ENCODE measurements around the gene TBXAS1. TPM values are rescaled to one million over a fixed set of nuclear protein-coding genes. Genes with fewer than 3 reads are reported as not detected.

The TBXAS1 gene
- total RNA-seq, 1 experiment from 2014 or later = 2.2 TPM

GRCh38 chr7:139838276-139838675 is 9.2 kb downstream of the TBXAS1 start:
- ChIA-PET CTCF (no interaction called here), POLR2A (ENCODE audit: unreplicated experiment) (no interaction called here)
- H3F3A ChIP-seq (ENCODE audit: insufficient read depth, low read depth) = peaks cover 6% of the 10 kb centered on the region; the same call in 1 of the 2 replicates
- no peak for TF ChIP-seq EZH2 (IDR thresholded peaks at IDR 0.05; ENCODE audit: low read depth)
- TF ChIP-seq, protein P1, sequence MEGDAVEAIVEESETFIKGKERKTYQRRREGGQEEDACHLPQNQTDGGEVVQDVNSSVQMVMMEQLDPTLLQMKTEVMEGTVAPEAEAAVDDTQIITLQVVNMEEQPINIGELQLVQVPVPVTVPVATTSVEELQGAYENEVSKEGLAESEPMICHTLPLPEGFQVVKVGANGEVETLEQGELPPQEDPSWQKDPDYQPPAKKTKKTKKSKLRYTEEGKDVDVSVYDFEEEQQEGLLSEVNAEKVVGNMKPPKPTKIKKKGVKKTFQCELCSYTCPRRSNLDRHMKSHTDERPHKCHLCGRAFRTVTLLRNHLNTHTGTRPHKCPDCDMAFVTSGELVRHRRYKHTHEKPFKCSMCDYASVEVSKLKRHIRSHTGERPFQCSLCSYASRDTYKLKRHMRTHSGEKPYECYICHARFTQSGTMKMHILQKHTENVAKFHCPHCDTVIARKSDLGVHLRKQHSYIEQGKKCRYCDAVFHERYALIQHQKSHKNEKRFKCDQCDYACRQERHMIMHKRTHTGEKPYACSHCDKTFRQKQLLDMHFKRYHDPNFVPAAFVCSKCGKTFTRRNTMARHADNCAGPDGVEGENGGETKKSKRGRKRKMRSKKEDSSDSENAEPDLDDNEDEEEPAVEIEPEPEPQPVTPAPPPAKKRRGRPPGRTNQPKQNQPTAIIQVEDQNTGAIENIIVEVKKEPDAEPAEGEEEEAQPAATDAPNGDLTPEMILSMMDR (conservative IDR thresholded peaks at IDR 0.05) = no peak
- no peaks in the 10 kb centered on the region for H3K36me3 ChIP-seq (ENCODE audit: low read depth)
- intact Hi-C loops (cut with micrococcal nuclease; ENCODE audit: unreplicated experiment) = no loop called here
- H3K4me1 ChIP-seq (replicated peaks; ENCODE audit: insufficient read depth) = no peaks in the 10 kb centered on the region
- H4K20me1 ChIP-seq (ENCODE audit: insufficient read depth) = no peaks in the 10 kb centered on the region
- H3K9me3 ChIP-seq (ENCODE audit: insufficient read depth, low read depth) = no peaks in the 10 kb centered on the region
- H3K27ac ChIP-seq = no peak overlapping the region
- no peaks in the 10 kb centered on the region for H3K9me2 ChIP-seq (ENCODE audit: insufficient read depth)
- no peak overlapping the region for H3K4me2 ChIP-seq
- H2AFZ ChIP-seq = no peak overlapping the region
- no peaks in the 10 kb centered on the region for H3K27me3 ChIP-seq (ENCODE audit: insufficient read depth, low read depth)
- no TSS peak for BruUV-seq (replicated peaks)
- no peak for DNase-seq
- no peaks in the 10 kb centered on the region for H3K79me2 ChIP-seq (ENCODE audit: low read depth)
- no peak overlapping the region for H3K4me3 ChIP-seq

- Histone ChIP-seq H4K20me1 (ENCODE audit: insufficient read depth) (no peaks in the 10 kb centered on the region), H3K79me2 (ENCODE audit: low read depth) (no peaks in the 10 kb centered on the region), H3K27me3 (ENCODE audit: insufficient read depth, low read depth) (no peaks in the 10 kb centered on the region), H3K27ac (no peak overlapping the region), H3K9me2 (ENCODE audit: insufficient read depth) (no peaks in the 10 kb centered on the region), H3K36me3 (ENCODE audit: low read depth) (no peaks in the 10 kb centered on the region), H3K9me3 (ENCODE audit: insufficient read depth, low read depth) (no peaks in the 10 kb centered on the region), H3F3A (ENCODE audit: insufficient read depth, low read depth) (peaks cover 6% of the 10 kb centered on the region; the same call in 1 of the 2 replicates), H3K4me2 (no peak overlapping the region), H3K4me1 (replicated peaks; ENCODE audit: insufficient read depth) (no peaks in the 10 kb centered on the region), H3K4me3 (no peak overlapping the region), H2AFZ (no peak overlapping the region)
- TF ChIP-seq EZH2 (IDR thresholded peaks at IDR 0.05; ENCODE audit: low read depth) = no peak
- TF ChIP-seq, protein P1 (conservative IDR thresholded peaks at IDR 0.05) = no peak
- ChIA-PET POLR2A (ENCODE audit: unreplicated experiment) (interaction anchor here (0.7 kb wide), 1 partner anchor 12 kb away, joined by 18 read pairs; no protein-coding TSS in a partner anchor), CTCF (no interaction called here)
- no TSS peak for BruUV-seq (replicated peaks)
- intact Hi-C loops (cut with micrococcal nuclease; ENCODE audit: unreplicated experiment) = no loop called here
- no peak for DNase-seq
Measured at GRCh38 chr7:139838876-139839275, 9.8 kb downstream of the TBXAS1 start.

DNA sequence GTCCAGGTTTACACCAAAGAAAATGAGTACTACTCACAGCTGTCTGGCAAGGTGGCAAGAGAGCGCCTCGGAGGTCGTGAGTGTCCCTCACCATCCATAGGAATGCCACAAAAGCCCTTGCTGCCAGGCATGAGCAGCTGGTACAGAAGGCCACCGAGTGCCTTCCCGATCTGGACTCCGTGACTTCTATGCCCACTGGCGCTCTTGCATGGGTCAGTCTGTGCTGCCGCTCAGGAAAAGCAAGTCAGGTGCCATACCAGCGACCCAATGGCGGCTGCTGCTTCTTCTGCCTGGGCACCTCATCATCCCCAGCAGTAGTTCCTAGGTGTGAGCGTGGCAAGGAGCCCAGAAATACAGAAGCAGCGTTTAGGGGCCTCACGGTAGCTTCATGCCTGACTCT is 11.7 kb downstream of the TBXAS1 start:
- intact Hi-C loops (cut with micrococcal nuclease; ENCODE audit: unreplicated experiment) = no loop called here
- CTCF ChIA-PET = no interaction called here
- no peak for TF ChIP-seq EZH2 (IDR thresholded peaks at IDR 0.05; ENCODE audit: low read depth)
- TF ChIP-seq, protein P1 (conservative IDR thresholded peaks at IDR 0.05) = no peak

More for the DNA sequence above, 11.7 kb downstream of the TBXAS1 start:
- Histone ChIP-seq H3K4me1 (replicated peaks; ENCODE audit: insufficient read depth) (no peaks in the 10 kb centered on the region), H3K4me3 (no peak overlapping the region), H2AFZ (no peak overlapping the region), H3K79me2 (ENCODE audit: low read depth) (no peaks in the 10 kb centered on the region), H3K36me3 (ENCODE audit: low read depth) (no peaks in the 10 kb centered on the region), H4K20me1 (ENCODE audit: insufficient read depth) (no peaks in the 10 kb centered on the region), H3K9me3 (ENCODE audit: insufficient read depth, low read depth) (no peaks in the 10 kb centered on the region), H3K4me2 (no peak overlapping the region), H3K9me2 (ENCODE audit: insufficient read depth) (no peaks in the 10 kb centered on the region), H3K27me3 (ENCODE audit: insufficient read depth, low read depth) (0 out of 2 replicates have a peak, but pooled peaks cover 3% of the 10 kb centered on the region), H3K27ac (no peak overlapping the region), H3F3A (ENCODE audit: insufficient read depth, low read depth) (peaks cover 6% of the 10 kb centered on the region; the same call in 1 of the 2 replicates)
- POLR2A ChIA-PET (ENCODE audit: unreplicated experiment) = no interaction called here
- DNase-seq = no peak
- no TSS peak for BruUV-seq (replicated peaks)
